Measurements from ENCODE around the gene RNASEH2B. TPM values are rescaled to one million over a fixed set of nuclear protein-coding genes. Genes with fewer than 3 reads are reported as not detected.
A peak's percentile ranks its signal among the peaks of the same experiment; 100 is the strongest.

Gene RNASEH2B
- total and polyA plus RNA-seq, 2 experiments from 2014 or later = 39.0 to 64.8 TPM

- no peak overlapping the region for H3K4me3 ChIP-seq
- no peaks in the 10 kb centered on the region for H3K27me3 ChIP-seq (ENCODE audit: insufficient read depth)
- no peaks in the 10 kb centered on the region for H3K9me3 Mint-ChIP-seq
- H3K36me3 ChIP-seq (ENCODE audit: insufficient read depth) = no peaks in the 10 kb centered on the region
- no peak overlapping the region for H3K4me3 Mint-ChIP-seq
- ATAC-seq (no peak), DNase-seq (ENCODE audit: low spot score) (no peak)
- H3K4me1 ChIP-seq (ENCODE audit: insufficient read depth) = peaks cover 30% of the 10 kb centered on the region
- peaks cover 50% of the 10 kb centered on the region for H3K4me1 Mint-ChIP-seq
- TF ChIP-seq EZH2phosphoT487 (IDR thresholded peaks at IDR 0.05; ENCODE audit: unreplicated experiment) (no peak), CTCF (conservative IDR thresholded peaks at IDR 0.05; ENCODE audit: low read depth in 2 of 2) (no peak), ZNF114 (CRISPR knock-in tag; IDR thresholded peaks at IDR 0.05) (no peak), STAT1 (IDR thresholded peaks at IDR 0.05; ENCODE audit: unreplicated experiment) (no peak), JUNB (IDR thresholded peaks at IDR 0.05; ENCODE audit: unreplicated experiment) (no peak), EZH2 (IDR thresholded peaks at IDR 0.05; ENCODE audit: low read depth, unreplicated experiment) (no peak), CREB1 (CRISPR knock-in tag; IDR thresholded peaks at IDR 0.05; ENCODE audit: low read depth) (no peak), POLR2AphosphoS5 (IDR thresholded peaks at IDR 0.05; ENCODE audit: low read depth) (no peak)
- H3K79me2 ChIP-seq (replicated peaks; ENCODE audit: insufficient read depth) = peaks cover 64% of the 10 kb centered on the region
- H3K36me3 Mint-ChIP-seq (ENCODE audit: low read depth) = no peaks in the 10 kb centered on the region
- no peaks in the 10 kb centered on the region for H3K9me2 ChIP-seq (ENCODE audit: insufficient read depth)
- no peaks in the 10 kb centered on the region for H3F3A ChIP-seq (replicated peaks; ENCODE audit: low read depth)
- no peaks in the 10 kb centered on the region for H4K20me1 ChIP-seq (replicated peaks; ENCODE audit: insufficient read depth)
- no peak overlapping the region for H3K4me2 ChIP-seq
- peaks cover 4% of the 10 kb centered on the region for H3K27me3 Mint-ChIP-seq (ENCODE audit: insufficient read depth, low read depth, poor library complexity)
- no peak overlapping the region for H3K27ac ChIP-seq (ENCODE audit: low read depth)
- no peak overlapping the region; the same call in 1 of the 2 replicates for H3K27ac Mint-ChIP-seq
- no peak overlapping the region for H2AFZ ChIP-seq
Observed at GRCh38 chr13:50914848-50915247, 5.3 kb downstream of the RNASEH2B start.

GRCh38 chr13:50915565-50915964 is 6.0 kb downstream of the RNASEH2B start:
- peaks cover 30% of the 10 kb centered on the region for H3K4me1 ChIP-seq (ENCODE audit: insufficient read depth)
- Mint-ChIP-seq H3K27ac (no peak overlapping the region), H3K27me3 (ENCODE audit: insufficient read depth, low read depth, poor library complexity) (peaks cover under 1% of the 10 kb centered on the region), H3K4me3 (no peak overlapping the region), H3K36me3 (ENCODE audit: low read depth) (peaks cover 3% of the 10 kb centered on the region; the same call in 2 of the 3 replicates), H3K4me1 (peaks cover 47% of the 10 kb centered on the region), H3K9me3 (no peaks in the 10 kb centered on the region; the same call in 2 of the 3 replicates)
- H3K79me2 ChIP-seq (replicated peaks; ENCODE audit: insufficient read depth) = peaks cover 71% of the 10 kb centered on the region
- DNase-seq (ENCODE audit: low spot score) = peak; percentile 50
- no peak overlapping the region for H3K4me2 ChIP-seq
- no peaks in the 10 kb centered on the region for H3K36me3 ChIP-seq (ENCODE audit: insufficient read depth)
- no peak overlapping the region for H3K4me3 ChIP-seq
- ATAC-seq = peak; percentile 35
- no peaks in the 10 kb centered on the region for H3K27me3 ChIP-seq (ENCODE audit: insufficient read depth)
- no peaks in the 10 kb centered on the region for H3F3A ChIP-seq (replicated peaks; ENCODE audit: low read depth)
- no peak for TF ChIP-seq EZH2 (IDR thresholded peaks at IDR 0.05; ENCODE audit: low read depth, unreplicated experiment)
- no peak for TF ChIP-seq NANOG (IDR thresholded peaks at IDR 0.05; ENCODE audit: borderline replicate concordance)
- peak in 1 of 2 experiments; percentile 44; a peak in 2 of 4 replicates for TF ChIP-seq CTCF (conservative IDR thresholded peaks at IDR 0.05; ENCODE audit: low read depth in 2 of 2)
- no peak for TF ChIP-seq EZH2phosphoT487 (IDR thresholded peaks at IDR 0.05; ENCODE audit: unreplicated experiment)
- no peak for TF ChIP-seq JUNB (IDR thresholded peaks at IDR 0.05; ENCODE audit: unreplicated experiment)
- no peaks in the 10 kb centered on the region for H4K20me1 ChIP-seq (replicated peaks; ENCODE audit: insufficient read depth)
- no peak overlapping the region for H2AFZ ChIP-seq
- H3K27ac ChIP-seq (ENCODE audit: low read depth) = no peak overlapping the region
- no peaks in the 10 kb centered on the region for H3K9me2 ChIP-seq (ENCODE audit: insufficient read depth)

Data from GM23338 (cell line).